Kidney capillary endothelial cell (primary cell): ENCODE results near the gene MST1R.

Experiments
- DNase-seq: peaks from one replicate; pipeline ENCODE4 v3.0.0-alpha.2; 2018; ENCODE audit warnings: low spot score

The MST1R gene

GRCh38 chr3:49877716-49878115 lies 26.0 kb downstream of the MST1R start:
- DNase-seq, result no peak

- DNase-seq, result no peak
Observed at GRCh38 chr3:49876567-49876966, 27.1 kb downstream of the MST1R start.

- DNase-seq, result no peak
Observed at GRCh38 chr3:49873623-49874022, 30.1 kb downstream of the MST1R start.

DNA sequence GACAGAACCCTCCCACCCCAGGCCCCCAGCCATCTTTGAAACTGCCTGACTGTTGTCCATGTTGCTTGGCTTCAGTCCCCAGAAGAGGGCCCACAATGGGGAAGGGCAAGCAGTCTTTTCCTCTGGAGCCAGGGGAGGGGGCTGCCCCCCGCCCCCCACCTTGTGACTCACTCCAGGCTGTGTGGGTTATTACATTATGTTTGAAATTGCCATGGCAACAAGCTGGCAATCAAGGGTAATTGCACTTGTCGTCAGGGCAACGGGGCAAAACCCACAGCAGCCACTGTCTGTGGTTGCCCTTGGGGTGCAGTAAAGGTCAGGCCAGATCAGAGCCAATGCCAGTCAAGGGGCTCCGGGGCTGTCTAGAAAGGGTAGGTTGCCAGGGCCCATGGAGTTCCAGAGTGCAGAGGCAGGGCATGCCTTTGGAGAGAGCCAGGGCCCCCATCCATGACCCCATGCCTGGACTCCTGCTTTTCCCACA lies 30.8 kb downstream of the MST1R start:
- DNase-seq, result no peak

DNA sequence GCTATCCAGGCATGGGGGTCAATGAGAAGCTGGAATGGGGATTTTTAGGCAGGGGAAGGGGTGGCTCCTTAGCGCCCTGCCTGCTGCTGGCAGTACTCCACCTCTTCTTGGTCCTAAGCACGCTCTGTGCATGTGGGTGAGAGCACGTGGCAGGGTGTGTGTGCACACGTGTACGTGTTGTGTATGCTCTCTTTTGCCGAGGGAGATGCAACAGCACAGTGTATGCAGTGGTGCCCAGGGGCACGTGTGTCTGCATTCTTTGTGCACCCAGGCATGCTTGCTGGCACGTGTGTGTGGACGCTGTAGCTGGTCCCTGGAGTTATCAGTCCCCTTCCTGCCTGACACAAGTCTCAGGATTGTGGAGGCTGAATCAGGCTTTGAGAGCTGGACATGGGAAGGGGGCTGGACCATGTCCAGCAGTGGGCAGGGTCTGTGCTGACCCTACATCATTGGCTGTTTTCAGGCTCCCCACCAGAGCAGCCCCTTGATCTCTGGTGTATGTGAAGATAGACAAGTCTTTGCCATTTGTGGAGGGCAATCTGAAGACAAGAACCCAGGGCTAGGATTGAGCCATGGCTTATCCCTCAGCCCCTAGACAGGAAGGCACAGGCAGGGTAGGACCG lies 32.0 kb downstream of the MST1R start:
- DNase-seq, result no peak

GRCh38 chr3:49869525-49870126 lies 34.0 kb downstream of the MST1R start, which contains the start of gene CAMKV:
CAMKV (minus strand) TSS chr3:49869906; CDS start chr3:49862388, 7,518 bp downstream.
- DNase-seq, result no peak

DNA sequence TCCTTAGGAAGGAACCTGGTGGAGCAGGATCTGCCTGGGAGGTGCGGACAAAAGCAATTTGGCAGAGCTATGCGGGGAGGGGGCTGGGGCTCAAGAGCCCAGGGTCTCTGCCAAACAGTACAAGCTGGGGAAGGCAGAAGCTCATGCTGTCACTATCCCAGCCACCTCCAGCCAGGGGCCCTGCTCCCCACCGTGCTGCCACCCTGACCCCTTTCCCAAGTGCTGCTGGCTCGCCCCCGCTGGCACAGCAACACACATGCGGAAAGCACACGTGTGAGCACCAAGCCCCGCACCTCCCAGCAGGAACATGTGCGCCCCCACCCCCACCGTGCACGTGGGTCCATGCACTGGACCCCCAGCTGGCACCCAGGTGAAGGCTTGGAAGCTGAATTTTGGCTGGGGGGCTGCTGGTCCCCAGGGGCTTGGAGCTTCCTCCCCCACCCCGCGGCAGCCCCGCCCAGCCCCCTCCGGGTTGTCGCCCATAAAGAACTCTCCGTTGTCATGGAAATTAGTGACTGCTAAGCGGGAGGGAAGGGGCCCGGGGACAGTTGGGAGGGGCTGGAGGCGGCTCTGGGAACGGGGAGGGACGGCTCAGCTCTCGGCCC lies 34.7 kb downstream of the MST1R start:
- DNase-seq, result no peak

DNA sequence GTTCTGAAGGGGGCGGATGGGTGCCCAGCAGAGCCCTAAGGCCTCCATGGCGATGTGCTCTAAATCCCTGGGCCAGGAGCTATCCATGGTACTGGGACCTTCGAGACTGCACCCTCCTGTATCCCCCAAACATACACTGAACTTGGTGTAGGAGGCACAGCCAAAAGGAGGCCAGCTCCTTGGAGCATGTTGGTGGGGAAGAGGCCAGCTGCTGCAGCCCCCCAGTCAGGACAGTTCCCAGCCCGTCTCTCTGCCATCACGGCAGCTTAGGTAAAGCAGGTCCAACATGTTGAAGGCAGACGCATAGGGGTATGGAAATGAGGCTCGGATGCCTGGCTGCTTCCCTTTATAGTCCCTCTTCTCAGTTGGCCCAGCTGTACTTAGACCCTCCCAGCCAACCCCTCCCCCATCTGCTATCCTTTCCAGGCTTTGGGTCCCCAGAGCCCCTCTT lies 35.8 kb downstream of the MST1R start:
- peak; percentile 11 for DNase-seq

GRCh38 chr3:49867400-49867799 lies 36.3 kb downstream of the MST1R start:
- no peak for DNase-seq

- DNase-seq, result no peak
Observed at GRCh38 chr3:49865198-49865784, 38.4 kb downstream of the MST1R start.

- no peak for DNase-seq
Observed at GRCh38 chr3:49864505-49864904, 39.2 kb downstream of the MST1R start.

DNA sequence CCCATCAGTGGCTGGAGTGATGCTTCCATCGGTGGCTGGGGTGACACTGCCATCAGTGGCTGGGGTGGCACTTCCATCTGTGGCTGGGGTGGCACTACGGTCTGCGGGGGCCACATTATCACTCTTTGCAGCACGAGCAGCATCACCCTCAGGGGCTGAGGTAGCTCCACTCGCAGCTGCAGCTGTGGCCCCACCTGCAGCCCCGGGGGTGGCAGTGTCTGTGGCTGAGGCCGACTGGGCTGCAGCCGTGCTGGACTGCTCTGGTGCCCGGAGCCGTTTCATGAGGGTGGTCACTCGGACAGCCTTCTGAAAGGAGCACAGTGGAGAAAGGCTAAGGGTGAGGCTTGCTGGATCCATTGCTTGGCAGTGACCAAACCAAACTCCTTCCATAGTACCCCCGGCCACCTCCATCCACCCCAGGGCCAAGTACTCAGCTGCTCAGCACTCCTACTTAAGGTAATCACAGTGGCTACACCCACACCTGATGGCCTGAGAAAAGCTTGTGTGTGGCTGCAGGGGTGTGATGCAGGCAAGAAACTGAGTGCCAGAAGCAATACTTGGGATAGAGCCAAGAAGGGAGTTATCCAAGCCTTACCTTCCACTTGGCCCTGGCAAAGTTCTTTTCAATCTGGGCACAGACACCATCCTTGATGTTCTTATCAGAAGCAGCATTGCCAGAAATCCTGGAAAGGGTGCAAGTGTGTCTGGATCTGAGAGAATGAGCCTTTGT lies 43.9 kb downstream of the MST1R start:
- no peak for DNase-seq

- DNase-seq, result peak; percentile 88
Observed at GRCh38 chr3:49856181-49857005, 47.3 kb downstream of the MST1R start, which contains the start of gene TRAIP. TRAIP (minus strand) TSS chr3:49856564; CDS start chr3:49856453, 111 bp downstream.

GRCh38 chr3:49855662-49856061 lies 48.0 kb downstream of the MST1R start:
- DNase-seq, result no peak

GRCh38 chr3:49845694-49846093 lies 58.0 kb downstream of the MST1R start:
- DNase-seq, result no peak

DNA sequence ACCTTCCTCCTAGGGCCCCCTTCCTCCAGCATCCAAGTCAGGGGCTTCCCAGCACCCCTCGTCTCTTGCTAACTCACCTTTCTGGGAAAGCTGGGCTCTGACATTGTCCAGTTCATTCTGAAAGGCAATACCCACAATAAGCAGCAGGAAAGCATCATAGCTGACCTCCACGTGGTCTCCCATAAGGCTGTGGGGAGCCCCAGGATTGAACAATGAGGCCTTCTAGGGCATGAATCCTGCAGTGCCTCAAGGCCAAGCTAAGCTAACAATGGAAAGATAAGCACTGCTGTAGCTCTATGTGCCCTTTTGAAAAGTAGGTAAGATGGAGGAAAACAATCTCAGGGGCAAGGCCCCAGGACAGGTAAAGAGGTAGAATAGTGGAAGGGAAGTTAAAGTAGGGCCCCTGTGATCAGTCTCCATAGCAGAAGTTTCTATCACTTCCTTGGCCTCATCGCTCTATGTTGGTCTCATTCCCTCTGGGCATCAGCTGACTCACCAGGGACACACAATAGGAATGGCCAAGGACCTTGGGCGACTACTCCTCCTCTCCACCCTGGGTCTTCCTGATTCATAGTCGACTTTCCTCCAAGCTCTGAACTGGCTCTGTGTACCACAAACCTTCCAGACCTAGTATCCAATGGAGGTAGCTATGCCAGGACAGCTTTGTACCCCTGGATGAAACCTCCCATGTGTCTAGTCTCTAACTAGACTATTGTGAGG lies 59.0 kb downstream of the MST1R start:
- peak; percentile 23 for DNase-seq

- no peak for DNase-seq
Observed at GRCh38 chr3:49842843-49843517, 60.7 kb downstream of the MST1R start.

DNA sequence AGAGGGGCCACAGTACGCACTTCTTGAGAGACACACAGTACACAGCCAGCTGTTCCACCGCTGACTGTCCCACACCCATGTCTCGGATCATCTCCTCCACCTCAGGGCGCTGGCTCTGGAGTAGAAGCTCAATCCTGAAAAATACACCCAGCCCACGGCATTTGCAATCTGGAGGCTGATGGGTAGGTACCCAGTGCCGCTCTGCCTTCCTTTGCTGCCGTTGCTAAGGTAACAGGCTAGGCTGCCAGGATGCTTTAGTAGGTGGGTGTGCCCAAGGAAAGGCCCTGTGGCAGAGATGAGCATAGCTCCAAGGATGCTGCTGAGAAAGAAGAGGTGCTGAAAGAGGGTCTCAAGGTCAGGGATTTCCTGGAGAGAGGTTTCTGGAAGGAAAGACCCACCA lies 61.9 kb downstream of the MST1R start:
- no peak for DNase-seq

- peak; percentile 57 for DNase-seq
Observed at GRCh38 chr3:49841126-49841696, 62.5 kb downstream of the MST1R start.

- DNase-seq, result peak; percentile 49
Observed at GRCh38 chr3:49840388-49840787, 63.3 kb downstream of the MST1R start.
